Measurements from ENCODE around the gene DSCAM.

Gene DSCAM

GRCh38 chr21:40553781-40554180 is 293.2 kb downstream of the DSCAM start:
- Histone ChIP-seq H3K36me3 (replicated peaks) (no peaks in the 10 kb centered on the region), H3K4me3 (ENCODE audit: low read depth, low read length) (no peak overlapping the region), H3K27me3 (replicated peaks) (no peaks in the 10 kb centered on the region), H3K27ac (no peak overlapping the region)
- in situ Hi-C loops (cut with HindIII; ENCODE audit: low pct_ligation_motif_present, low sequenced_read_pairs), result no loop called here
- DNase-seq, result no peak
- TF ChIP-seq, protein P1, sequence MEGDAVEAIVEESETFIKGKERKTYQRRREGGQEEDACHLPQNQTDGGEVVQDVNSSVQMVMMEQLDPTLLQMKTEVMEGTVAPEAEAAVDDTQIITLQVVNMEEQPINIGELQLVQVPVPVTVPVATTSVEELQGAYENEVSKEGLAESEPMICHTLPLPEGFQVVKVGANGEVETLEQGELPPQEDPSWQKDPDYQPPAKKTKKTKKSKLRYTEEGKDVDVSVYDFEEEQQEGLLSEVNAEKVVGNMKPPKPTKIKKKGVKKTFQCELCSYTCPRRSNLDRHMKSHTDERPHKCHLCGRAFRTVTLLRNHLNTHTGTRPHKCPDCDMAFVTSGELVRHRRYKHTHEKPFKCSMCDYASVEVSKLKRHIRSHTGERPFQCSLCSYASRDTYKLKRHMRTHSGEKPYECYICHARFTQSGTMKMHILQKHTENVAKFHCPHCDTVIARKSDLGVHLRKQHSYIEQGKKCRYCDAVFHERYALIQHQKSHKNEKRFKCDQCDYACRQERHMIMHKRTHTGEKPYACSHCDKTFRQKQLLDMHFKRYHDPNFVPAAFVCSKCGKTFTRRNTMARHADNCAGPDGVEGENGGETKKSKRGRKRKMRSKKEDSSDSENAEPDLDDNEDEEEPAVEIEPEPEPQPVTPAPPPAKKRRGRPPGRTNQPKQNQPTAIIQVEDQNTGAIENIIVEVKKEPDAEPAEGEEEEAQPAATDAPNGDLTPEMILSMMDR (IDR thresholded peaks at IDR 0.05; ENCODE audit: low read depth, low read length, missing control alignments), result no peak

- no peak for DNase-seq
- TF ChIP-seq, protein P1 (IDR thresholded peaks at IDR 0.05; ENCODE audit: low read depth, low read length, missing control alignments), result no peak
Observed at GRCh38 chr21:40547906-40548513, 298.9 kb downstream of the DSCAM start.

DNA sequence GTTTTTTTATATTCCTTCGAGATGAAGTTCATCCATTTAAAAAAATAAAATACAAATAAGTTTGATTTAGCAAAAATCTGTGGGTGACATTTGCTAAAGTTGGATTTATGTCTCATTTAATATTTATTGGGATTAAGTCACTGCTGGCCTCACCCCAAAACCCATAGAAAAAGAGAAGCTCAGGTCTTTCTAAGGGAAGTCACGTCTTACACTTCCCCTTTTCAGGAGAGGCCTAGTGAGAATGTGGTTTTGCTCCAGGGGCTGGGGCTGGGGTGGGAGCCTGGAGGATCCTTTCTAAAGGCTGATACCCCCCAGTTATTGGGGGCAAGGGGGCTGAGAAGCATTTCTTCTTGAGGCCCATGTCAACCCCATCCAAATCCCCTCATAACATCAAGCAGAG is 300.3 kb downstream of the DSCAM start:
- TF ChIP-seq, protein P1 (IDR thresholded peaks at IDR 0.05; ENCODE audit: low read depth, low read length, missing control alignments), result no peak
- no peak for DNase-seq
- Histone ChIP-seq H3K27ac (no peak overlapping the region), H3K4me3 (ENCODE audit: low read depth, low read length) (no peak overlapping the region), H3K27me3 (replicated peaks) (no peaks in the 10 kb centered on the region), H3K36me3 (replicated peaks) (no peaks in the 10 kb centered on the region)
- in situ Hi-C loops (cut with HindIII; ENCODE audit: low pct_ligation_motif_present, low sequenced_read_pairs), result no loop called here

More at GRCh38 chr21:40547906-40548513, 298.9 kb downstream of the DSCAM start:
- no peak overlapping the region for H3K27ac ChIP-seq
- in situ Hi-C loops (cut with HindIII; ENCODE audit: low pct_ligation_motif_present, low sequenced_read_pairs), result no loop called here
- no peaks in the 10 kb centered on the region for H3K36me3 ChIP-seq (replicated peaks)
- H3K27me3 ChIP-seq (replicated peaks), result no peaks in the 10 kb centered on the region
- H3K4me3 ChIP-seq (ENCODE audit: low read depth, low read length), result no peak overlapping the region

DNA sequence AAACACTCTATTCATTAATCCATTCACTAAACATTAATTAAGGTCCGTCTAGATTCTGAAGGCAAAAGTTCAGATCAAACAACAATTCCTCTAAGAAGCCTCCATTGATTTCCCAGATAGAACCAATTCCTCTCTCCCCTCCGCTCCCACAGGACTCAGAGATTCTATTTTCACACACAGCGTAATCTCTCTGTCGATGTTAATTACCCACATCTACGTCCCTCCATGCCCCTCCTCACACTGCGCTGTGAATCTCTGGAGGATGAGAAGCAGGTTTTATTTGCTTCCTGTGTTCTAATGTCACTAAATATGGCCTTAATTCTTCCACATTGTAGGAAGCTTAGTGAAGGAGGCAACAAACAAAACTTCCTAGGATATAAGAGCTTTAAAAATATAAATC is 306.7 kb downstream of the DSCAM start:
- H3K27me3 ChIP-seq (replicated peaks), result no peaks in the 10 kb centered on the region
- H3K4me3 ChIP-seq (ENCODE audit: low read depth, low read length), result no peak overlapping the region
- no peak overlapping the region for H3K27ac ChIP-seq
- TF ChIP-seq, protein P1 (IDR thresholded peaks at IDR 0.05; ENCODE audit: low read depth, low read length, missing control alignments), result no peak
- in situ Hi-C loops (cut with HindIII; ENCODE audit: low pct_ligation_motif_present, low sequenced_read_pairs), result no loop called here
- no peak for DNase-seq
- H3K36me3 ChIP-seq (replicated peaks), result no peaks in the 10 kb centered on the region

GRCh38 chr21:40534886-40535285 is 312.1 kb downstream of the DSCAM start:
- no peak overlapping the region for H3K27ac ChIP-seq
- in situ Hi-C loops (cut with HindIII; ENCODE audit: low pct_ligation_motif_present, low sequenced_read_pairs), result no loop called here
- no peak for DNase-seq

More at GRCh38 chr21:40534886-40535285, 312.1 kb downstream of the DSCAM start:
- TF ChIP-seq, protein P1 (IDR thresholded peaks at IDR 0.05; ENCODE audit: low read depth, low read length, missing control alignments), result no peak
- Histone ChIP-seq H3K27me3 (replicated peaks) (no peaks in the 10 kb centered on the region), H3K4me3 (ENCODE audit: low read depth, low read length) (no peak overlapping the region), H3K36me3 (replicated peaks) (no peaks in the 10 kb centered on the region)
